HS-27A (cell line): Measurements from ENCODE around the gene DNAJC24.

Experiments
- DNase-seq: peaks from one replicate; pipeline ENCODE4 v3.0.0-alpha.2; 2012; ENCODE audit warnings: low read depth, missing footprints

Gene DNAJC24

DNA sequence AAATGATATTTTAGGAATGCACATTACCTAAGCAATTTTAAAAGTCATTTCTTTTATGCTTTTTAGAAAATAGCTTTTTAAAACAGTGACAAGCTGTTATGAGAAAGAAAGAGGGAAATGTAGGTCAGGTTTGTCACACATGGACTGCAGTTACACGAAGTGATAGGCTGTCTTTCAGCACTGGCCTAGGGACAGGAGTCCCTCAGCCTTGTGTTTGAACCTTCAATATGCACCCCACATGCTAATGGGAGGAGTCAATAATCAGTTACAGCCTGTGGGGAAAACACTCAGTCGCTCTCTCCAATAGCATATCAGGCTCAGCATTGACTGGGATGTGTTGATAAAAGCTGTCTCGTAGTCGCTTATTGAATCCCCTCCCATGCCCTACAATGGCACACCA, 45.8 kb downstream of the DNAJC24 start:
- DNase-seq: no peak

- no peak for DNase-seq
Measured at GRCh38 chr11:31417357-31417756, 47.7 kb downstream of the DNAJC24 start.

DNA sequence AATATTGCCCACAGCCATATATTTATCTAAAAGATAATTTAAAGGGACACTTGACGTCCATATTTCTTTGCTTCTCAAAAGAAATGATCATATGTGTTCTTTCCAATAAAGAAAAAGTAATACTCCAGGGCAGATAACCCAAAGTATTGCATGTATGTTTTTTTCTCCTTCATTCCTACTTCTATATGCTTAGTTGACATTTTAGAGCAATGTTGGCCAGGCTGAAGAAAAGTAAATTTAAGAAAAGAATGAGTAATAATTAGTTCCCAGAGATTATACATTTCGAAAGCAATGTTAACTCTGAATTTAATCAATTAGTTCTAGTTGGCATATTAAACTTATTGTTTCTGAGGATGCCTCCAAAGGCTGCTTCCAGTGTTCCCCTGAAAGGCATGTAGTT, 48.2 kb downstream of the DNAJC24 start:
- DNase-seq: no peak

GRCh38 chr11:31419138-31419537, 49.5 kb downstream of the DNAJC24 start:
- DNase-seq: no peak

- no peak for DNase-seq
Measured at GRCh38 chr11:31419669-31420068, 50.0 kb downstream of the DNAJC24 start.

- DNase-seq: no peak
Measured at GRCh38 chr11:31421820-31422219, 52.2 kb downstream of the DNAJC24 start.

- DNase-seq: no peak
Measured at GRCh38 chr11:31422703-31423102, 53.0 kb downstream of the DNAJC24 start.

DNA sequence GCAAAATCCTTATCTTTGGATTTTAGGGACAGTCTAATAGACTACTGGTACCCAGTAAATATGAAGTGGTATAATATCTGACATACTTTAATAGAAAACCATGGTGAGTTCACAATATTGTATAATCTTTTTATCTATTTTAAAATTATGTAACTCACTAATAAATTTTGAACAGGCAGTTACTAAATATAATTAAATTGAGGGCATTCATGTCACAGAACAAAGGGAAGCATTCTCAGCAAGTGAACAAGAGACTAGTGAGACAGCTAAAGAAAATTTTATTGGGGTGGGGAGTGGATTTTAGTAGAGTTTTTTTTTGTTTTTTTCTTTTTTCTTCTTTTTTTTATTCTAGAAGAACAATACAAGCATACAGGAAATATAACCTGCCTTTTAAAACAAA, 55.0 kb downstream of the DNAJC24 start:
- no peak for DNase-seq

- no peak for DNase-seq
Measured at GRCh38 chr11:31433851-31434250, 64.2 kb downstream of the DNAJC24 start.

DNA sequence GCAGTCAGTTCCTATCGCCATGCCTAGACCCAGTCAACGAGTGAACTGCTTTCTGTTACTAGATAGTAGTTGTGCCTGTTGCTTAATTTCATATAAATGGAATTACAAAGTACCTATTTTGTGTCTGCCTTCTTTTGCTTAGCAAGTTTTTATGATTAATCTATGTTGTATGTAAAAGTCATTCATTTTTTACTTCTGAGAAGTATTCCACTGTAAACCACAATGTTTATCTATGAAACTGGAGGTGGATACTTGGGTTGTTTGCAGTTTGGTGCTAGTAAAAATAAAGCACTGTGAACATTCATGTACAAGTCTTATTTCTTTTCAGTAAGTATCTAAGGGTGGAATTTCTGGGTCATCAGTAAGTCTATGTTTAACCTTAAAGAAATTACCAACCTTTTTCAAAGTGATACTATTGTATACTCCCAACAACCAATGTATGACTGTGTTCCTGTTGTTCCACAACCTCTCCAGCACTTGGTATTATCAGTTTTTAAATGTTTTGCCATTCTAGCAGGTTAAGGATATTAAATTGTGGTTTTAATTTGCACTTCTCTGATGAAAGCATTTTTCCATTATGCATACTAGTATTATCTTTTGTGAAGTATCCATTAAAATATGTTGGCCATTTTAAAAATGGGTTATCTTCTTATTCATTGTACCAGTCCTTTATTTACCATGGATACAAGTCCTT, 68.2 kb downstream of the DNAJC24 start:
- DNase-seq: peak; percentile 52

- no peak for DNase-seq
Measured at GRCh38 chr11:31441296-31441695, 71.6 kb downstream of the DNAJC24 start.

- DNase-seq: no peak
Measured at GRCh38 chr11:31442086-31442485, 72.4 kb downstream of the DNAJC24 start.

GRCh38 chr11:31443802-31444201, 74.1 kb downstream of the DNAJC24 start:
- DNase-seq: no peak

- DNase-seq: no peak
Measured at GRCh38 chr11:31445621-31446020, 76.0 kb downstream of the DNAJC24 start.

- no peak for DNase-seq
Measured at GRCh38 chr11:31449040-31449439, 79.4 kb downstream of the DNAJC24 start.

DNA sequence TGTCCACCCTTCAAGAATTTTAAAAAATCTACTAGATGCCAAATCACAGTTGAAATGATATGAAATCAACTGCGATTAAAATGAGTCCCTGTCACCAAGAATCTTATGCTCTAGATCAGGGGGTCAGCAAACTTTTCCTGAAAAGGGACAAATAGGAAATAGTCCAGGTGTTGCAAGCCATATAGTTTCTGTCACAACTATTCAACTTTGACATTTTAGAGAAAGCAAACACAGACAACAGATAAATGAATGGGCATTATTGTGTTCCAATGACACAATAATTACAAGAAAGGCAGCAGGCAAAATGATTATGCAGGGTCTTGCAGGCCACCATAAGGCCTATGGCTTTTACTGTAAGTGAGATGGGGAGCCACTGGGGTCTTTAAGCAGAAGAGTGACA, 81.2 kb downstream of the DNAJC24 start:
- no peak for DNase-seq

DNA sequence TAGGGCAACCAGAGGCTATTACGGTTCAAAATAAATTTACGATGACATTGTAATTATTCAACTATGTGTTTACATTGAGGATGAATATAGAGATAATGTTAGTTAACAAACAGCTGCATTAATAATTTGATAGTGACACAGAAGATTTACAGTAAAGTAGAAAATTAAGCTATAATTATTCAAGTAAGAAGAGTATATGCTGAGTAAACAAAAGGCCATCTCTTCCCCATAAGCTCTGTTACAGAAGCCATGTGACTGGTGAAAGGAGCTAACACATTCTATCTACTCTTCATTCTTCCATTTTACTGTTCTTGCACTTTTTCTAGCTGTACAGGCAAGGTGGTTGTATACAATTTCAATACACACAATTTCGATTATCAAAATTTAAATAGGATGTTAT, 85.5 kb downstream of the DNAJC24 start:
- no peak for DNase-seq

DNA sequence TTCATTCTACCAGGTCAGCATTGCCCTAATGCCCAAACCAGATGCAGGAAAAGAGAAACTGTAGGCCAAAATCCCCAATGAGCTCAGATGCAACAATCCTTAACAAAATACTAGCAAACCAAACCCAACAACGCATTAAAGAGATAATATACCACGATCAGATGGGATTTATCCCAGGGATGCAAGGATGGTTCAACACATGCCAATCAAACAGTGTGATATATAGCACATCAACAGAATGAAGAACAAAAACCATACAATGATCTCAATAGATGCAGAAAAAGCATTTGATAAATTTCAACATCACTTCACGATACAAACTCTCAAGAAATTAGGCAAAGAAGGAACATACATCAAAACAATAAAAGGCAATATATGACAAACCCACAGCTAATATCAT, 94.8 kb downstream of the DNAJC24 start:
- DNase-seq: no peak

GRCh38 chr11:31474083-31474482, 104.4 kb downstream of the DNAJC24 start:
- no peak for DNase-seq

DNA sequence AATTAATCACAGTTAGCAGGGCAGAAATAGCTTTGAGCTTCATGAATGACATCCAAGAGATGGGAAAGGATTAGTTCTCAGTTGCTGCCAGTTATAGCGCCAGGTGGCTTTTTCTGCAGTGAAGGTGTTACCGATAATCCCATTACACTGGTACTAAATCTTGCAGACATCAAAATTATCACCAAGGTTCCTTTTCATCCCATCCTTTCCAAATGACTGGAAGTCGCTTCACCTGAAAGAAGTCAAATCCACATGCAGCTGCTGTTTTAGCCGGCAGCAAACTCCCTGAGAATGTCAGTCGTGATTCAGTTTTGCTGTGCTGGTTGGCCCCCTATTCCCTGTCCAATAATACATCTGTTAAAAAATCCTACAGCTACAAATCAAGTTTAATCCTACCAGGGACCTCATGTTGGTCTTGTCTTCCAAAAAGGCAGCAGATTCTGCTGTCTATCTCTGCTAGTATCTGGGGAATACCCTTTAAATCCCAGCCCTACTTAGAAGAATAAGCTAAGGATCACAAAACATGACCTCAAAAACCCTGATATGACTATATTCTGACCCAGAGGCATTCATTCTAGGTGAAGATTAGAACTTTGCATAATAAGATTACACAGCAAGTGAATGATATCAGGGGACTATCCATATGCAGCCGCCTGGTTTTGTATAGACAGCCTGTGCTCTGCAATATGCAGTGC, 108.0 kb downstream of the DNAJC24 start:
- DNase-seq: no peak

GRCh38 chr11:31478223-31478590, 108.5 kb downstream of the DNAJC24 start:
- no peak for DNase-seq

- no peak for DNase-seq
Measured at GRCh38 chr11:31479066-31479465, 109.4 kb downstream of the DNAJC24 start.

DNA sequence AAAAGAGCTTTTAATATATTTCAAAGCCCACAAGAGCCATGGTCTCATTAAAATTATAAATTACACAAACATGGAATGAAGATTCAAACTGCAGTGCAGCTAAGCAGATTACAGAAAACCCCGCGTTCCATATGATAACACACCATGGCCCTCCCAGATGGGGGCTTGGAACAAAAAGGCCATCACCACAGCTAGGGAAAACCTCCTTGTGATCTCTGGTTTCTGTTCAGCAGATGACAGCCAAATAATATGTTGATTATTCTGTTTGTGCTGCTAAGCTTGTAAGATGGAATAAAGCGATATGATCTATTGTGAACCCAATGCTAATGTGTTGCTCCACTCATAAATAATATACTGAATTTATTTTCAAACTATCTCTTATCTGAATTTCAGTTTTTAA, 111.3 kb downstream of the DNAJC24 start:
- DNase-seq: no peak
